ENCODE data around the gene C3orf18.

C3orf18 gene

DNA sequence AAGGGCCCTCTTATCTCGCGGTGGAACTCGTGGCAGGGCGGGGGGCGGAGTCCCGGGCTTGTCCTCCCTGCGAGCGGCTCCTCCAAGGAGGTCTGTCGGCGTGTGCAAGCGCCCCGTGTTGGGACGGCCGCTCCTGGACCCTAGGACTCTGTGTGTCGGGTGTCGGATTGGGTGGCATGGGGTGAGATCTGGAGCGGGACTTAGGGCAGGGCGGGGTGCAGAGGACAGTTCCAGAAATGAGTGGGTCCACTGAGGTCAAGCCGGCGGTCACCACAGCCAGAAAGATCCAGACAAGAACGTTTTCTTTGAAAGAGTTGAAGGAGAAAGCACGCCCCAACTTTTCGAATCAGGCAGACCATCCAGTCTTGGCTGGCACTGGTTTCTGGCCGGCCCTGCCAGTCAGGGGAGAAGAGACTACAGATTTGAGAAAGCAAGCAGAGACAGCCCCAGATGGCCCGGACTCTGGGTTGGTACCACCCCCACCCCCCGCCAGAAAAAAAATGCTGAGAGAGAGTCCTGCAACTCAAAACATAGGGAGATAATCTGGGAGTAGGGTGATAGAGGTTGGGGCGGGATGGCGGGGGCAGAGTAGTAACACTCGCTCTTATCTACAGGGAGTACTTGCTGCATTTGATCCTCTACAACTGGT, 44.8 kb upstream of the C3orf18 start:
- ChIA-PET CTCF (interaction anchor here (0.8 to 14.8 kb wide), 19 partner anchors 10 to 777 kb away, joined by 3 to 819 read pairs (median 45); partner anchors contain the start of genes C3orf18, CYB561D2, HEMK1 and NPRL2), POLR2A (interaction anchor here (0.7 to 2.8 kb wide), 5 partner anchors 11 to 773 kb away, joined by 3 to 19 read pairs (median 4); partner anchors contain the start of genes HEMK1 and MANF)
- TF ChIP-seq, protein P1, sequence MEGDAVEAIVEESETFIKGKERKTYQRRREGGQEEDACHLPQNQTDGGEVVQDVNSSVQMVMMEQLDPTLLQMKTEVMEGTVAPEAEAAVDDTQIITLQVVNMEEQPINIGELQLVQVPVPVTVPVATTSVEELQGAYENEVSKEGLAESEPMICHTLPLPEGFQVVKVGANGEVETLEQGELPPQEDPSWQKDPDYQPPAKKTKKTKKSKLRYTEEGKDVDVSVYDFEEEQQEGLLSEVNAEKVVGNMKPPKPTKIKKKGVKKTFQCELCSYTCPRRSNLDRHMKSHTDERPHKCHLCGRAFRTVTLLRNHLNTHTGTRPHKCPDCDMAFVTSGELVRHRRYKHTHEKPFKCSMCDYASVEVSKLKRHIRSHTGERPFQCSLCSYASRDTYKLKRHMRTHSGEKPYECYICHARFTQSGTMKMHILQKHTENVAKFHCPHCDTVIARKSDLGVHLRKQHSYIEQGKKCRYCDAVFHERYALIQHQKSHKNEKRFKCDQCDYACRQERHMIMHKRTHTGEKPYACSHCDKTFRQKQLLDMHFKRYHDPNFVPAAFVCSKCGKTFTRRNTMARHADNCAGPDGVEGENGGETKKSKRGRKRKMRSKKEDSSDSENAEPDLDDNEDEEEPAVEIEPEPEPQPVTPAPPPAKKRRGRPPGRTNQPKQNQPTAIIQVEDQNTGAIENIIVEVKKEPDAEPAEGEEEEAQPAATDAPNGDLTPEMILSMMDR (IDR thresholded peaks at IDR 0.05; ENCODE audit: insufficient read depth, low read length, missing control alignments): no peak
- peak overlapping the region; percentile 70 for H3K4me3 ChIP-seq (ENCODE audit: low read depth, low read length)
- DNase-seq (ENCODE audit: low read depth, low spot score): no peak

DNA sequence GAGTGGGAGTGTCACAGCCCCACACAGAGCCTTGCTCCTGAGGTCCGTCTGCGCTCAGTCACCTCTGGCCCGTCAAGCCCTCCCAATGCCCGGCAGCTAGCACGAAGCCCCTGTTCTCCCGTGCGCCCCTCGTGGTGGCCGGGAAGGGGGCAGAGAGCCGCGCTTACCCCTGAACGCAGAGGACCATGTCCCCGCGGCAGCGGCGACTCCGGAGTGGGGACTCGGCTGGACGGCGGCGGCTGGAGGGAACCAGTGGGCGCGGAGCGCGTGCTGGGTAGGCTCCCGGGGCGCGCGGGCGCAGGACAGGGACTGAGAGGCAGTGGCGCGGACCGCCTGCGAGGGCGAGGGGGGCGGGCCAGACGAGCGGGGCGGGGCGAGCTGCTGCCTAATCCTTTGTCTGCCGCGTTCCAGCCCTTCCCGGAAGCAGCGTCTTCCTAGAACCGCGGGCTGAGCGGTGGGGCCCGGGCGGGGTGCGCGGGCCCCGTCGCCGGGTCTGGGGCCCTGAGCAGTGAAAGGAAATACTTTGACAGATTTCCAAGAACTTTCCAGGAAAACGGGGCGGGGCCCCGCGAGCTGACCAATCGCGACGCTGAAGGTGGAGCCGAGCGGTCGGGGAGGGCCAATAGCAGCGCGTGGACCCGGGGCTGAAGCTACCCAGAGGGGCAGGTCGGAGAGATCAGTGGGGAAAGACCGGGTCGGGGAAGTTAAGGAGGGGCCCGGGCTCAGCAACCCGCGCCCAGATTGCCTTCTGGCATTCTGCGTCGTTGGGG, 44.1 kb upstream of the C3orf18 start, which contains the start of gene CISH:
Gene CISH, minus strand, starts transcription at position 311 of the 770 bp plus-strand sequence. Its CDS starts 124 bp downstream, at position 187.
- ChIA-PET CTCF (interaction anchor here (1.2 to 14.8 kb wide), 9 partner anchors 10 to 489 kb away, joined by 5 to 819 read pairs (median 55); partner anchors contain the start of genes C3orf18 and HEMK1), POLR2A (interaction anchor here (0.5 to 2.8 kb wide), 6 partner anchors 10 to 774 kb away, joined by 3 to 19 read pairs (median 4); partner anchors contain the start of genes HEMK1 and MANF)
- TF ChIP-seq, protein P1 (IDR thresholded peaks at IDR 0.05; ENCODE audit: insufficient read depth, low read length, missing control alignments): peak; percentile 71
- H3K4me3 ChIP-seq (ENCODE audit: low read depth, low read length): peak within 1 kb of the TSS; percentile 70
- DNase-seq (ENCODE audit: low read depth, low spot score): no peak

DNA sequence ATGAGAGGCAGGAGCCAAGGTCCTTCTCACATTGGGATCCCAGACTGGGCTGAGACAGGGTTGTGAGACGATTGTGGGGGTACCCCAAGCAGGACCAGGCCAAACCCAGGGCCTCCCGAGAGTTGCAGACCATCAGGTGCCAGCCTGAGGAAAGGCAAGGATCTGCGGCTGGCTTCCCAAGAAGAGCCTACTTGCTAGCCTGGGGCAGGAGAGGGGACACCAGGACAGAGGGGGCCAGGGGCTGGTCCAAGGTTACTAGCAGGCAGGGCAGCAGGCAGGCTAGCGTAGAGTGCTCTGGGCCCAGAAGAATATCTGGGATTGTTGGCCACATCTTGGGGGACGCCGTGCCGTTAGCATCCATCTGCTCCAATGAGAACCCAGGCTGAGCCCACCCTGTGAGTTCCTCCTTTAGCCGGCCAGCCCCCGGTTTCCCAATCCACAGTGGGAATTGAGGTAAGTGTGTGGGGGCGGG, 43.5 kb upstream of the C3orf18 start:
- ChIA-PET CTCF (interaction anchor here (1.2 to 14.8 kb wide), 11 partner anchors 10 to 258 kb away, joined by 3 to 819 read pairs (median 6); partner anchors contain the start of genes C3orf18 and HEMK1), POLR2A (interaction anchor here (1.2 to 2.8 kb wide), 3 partner anchors 9 to 41 kb away, joined by 4 to 19 read pairs (median 13); partner anchors contain the start of gene HEMK1)
- peak overlapping the region; percentile 70 for H3K4me3 ChIP-seq (ENCODE audit: low read depth, low read length)
- DNase-seq (ENCODE audit: low read depth, low spot score): no peak
- TF ChIP-seq, protein P1 (IDR thresholded peaks at IDR 0.05; ENCODE audit: insufficient read depth, low read length, missing control alignments): no peak

DNA sequence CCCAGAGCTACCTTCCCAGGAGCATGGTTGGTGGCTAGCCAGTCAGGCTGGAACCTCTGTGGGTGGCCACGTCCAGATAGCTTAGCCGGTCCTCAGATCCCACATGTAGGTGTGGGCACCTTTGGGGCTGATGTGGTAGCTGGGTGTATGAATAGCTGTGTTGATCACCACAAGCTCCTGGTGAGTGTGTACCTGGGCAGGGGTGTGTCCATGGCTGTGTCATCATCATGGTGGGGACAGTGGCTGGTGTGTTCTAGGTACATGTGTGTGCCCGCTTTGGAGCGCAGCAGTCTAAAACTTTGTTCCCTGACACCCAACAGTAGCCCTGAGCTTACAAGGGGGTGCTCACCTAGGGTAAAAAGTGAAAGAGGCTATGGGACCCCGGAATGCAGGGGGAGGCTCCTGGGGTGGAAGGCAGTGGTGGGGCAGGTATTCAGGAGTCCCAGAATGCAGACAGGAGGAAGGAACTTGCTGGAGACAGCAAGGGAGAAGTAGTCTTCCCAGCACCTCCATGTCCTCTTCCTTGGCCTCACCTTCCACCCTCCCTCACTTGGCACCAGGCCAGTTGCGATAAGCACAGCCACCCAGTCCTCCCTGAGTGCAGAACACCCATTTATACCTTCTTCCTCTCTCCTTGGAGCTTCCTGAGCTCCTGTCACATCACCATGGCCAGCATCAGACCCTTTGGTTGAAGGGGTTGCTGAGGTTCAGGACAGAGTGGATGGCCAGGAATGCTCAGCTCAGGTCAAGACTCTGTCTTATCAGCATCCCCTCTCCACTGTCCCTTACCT, 42.8 kb upstream of the C3orf18 start:
- TF ChIP-seq, protein P1 (IDR thresholded peaks at IDR 0.05; ENCODE audit: insufficient read depth, low read length, missing control alignments): no peak
- POLR2A ChIA-PET: interaction anchor here (2.8 kb wide), 1 partner anchor 40 kb away, joined by 19 read pairs; the partner anchor contains the start of gene HEMK1
- no peak for DNase-seq (ENCODE audit: low read depth, low spot score)
- H3K4me3 ChIP-seq (ENCODE audit: low read depth, low read length): peak overlapping the region; percentile 70
- CTCF ChIA-PET: interaction anchor here (1.2 to 14.8 kb wide), 9 partner anchors 9 to 174 kb away, joined by 3 to 819 read pairs (median 4); partner anchors contain the start of genes C3orf18 and HEMK1

DNA sequence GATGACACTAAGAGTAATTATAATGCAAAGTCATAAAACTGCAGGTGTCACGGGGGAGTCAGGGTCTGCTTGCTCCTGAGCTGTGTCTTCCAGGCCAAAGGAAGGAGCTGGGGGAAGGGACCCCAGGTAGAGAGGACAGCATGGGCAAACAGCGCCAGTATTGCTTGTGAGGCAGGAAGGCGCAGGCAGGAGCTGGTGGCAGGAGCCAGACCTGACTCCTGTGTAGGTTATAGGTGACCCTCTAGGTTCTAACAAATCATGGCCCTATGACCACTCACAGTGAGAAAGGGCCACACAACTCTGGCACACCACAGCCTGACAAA, 42.2 kb upstream of the C3orf18 start:
- CTCF ChIA-PET: interaction anchor here (0.6 to 14.8 kb wide), 11 partner anchors 8 to 784 kb away, joined by 3 to 819 read pairs (median 4); partner anchors contain the start of genes C3orf18 and HEMK1
- no peak for DNase-seq (ENCODE audit: low read depth, low spot score)
- POLR2A ChIA-PET: interaction anchor here (2.8 kb wide), 1 partner anchor 40 kb away, joined by 19 read pairs; the partner anchor contains the start of gene HEMK1
- TF ChIP-seq, protein P1 (IDR thresholded peaks at IDR 0.05; ENCODE audit: insufficient read depth, low read length, missing control alignments): no peak
- H3K4me3 ChIP-seq (ENCODE audit: low read depth, low read length): no peak overlapping the region
